ENCODE data around the gene IMMP2L.
"Not testable (repeated sequence)": the region's sequence is repeated elsewhere in the genome, so short reads cannot be mapped to it uniquely, and the experiment has no call there.

DNA sequence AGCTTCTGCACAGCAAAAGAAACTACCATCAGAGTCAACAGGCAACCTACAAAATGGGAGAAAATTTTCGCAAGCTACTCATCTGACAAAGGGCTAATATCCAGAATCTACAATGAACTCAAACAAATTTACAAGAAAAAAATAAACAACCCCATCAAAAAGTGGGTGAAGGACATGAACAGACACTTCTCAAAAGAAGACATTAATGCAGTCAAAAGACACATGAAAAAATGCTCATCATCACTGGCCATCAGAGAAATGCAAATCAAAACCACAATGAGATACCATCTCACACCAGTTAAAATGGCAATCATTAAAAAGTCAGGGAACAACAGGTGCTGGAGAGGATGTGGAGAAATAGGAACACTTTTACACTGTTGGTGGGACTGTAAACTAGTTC is 92.4 kb downstream of the IMMP2L start:
- TF ChIP-seq, protein P1, sequence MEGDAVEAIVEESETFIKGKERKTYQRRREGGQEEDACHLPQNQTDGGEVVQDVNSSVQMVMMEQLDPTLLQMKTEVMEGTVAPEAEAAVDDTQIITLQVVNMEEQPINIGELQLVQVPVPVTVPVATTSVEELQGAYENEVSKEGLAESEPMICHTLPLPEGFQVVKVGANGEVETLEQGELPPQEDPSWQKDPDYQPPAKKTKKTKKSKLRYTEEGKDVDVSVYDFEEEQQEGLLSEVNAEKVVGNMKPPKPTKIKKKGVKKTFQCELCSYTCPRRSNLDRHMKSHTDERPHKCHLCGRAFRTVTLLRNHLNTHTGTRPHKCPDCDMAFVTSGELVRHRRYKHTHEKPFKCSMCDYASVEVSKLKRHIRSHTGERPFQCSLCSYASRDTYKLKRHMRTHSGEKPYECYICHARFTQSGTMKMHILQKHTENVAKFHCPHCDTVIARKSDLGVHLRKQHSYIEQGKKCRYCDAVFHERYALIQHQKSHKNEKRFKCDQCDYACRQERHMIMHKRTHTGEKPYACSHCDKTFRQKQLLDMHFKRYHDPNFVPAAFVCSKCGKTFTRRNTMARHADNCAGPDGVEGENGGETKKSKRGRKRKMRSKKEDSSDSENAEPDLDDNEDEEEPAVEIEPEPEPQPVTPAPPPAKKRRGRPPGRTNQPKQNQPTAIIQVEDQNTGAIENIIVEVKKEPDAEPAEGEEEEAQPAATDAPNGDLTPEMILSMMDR (IDR thresholded peaks at IDR 0.05 in 4 of 5, conservative IDR thresholded peaks at IDR 0.05 in 1 of 5): not testable (repeated sequence)
- TF ChIP-seq POLR2A (IDR thresholded peaks at IDR 0.05): not testable (repeated sequence)

Data from gastrocnemius medialis (tissue), 4 donors.